Vagina (tissue), 2 donors: Measurements from ENCODE around the gene GLCCI1. TPM values are rescaled to one million over a fixed set of nuclear protein-coding genes. Genes with fewer than 3 reads are reported as not detected.

Source experiments
- DNase-seq, 2 donors: peaks; one replicate each; pipeline ENCODE4 v3.0.0-alpha.2; 2017; ENCODE audit errors: extremely low spot score in 2 of 2
- H3K27ac ChIP-seq: fragments of 200-600 bp; sonication (generic); one replicate; pipeline ENCODE4 v1.5.1; 2019
- H3K27me3 ChIP-seq: fragments of 200-600 bp; sonication (generic); one replicate; pipeline ENCODE4 v1.5.1; 2019
- H3K36me3 ChIP-seq, 2 donors: fragments of 200-600 bp; sonication (generic); one replicate each; pipeline ENCODE4 v1.5.1; 2017 to 2019
- H3K4me1 ChIP-seq: fragments of 200-600 bp; sonication (generic); one replicate; pipeline ENCODE4 v1.5.1; 2019
- H3K4me3 ChIP-seq, 2 donors: fragments of 200-600 bp; sonication (generic); 1 replicate in 1 of 2; 2 replicates in 1 of 2; pipeline ENCODE4 v1.5.1; 2016 to 2019
- H3K9me3 ChIP-seq: fragments of 200-600 bp; sonication (generic); one replicate; pipeline ENCODE4 v1.5.1; 2019
- CTCF ChIP-seq, 3 experiments: fragments of 450-650 bp in 2 of 3; fragments of 200-600 bp in 1 of 3; sonication (generic) in 1 of 3; IDR thresholded peaks; one replicate each; pipeline ENCODE4 v1.5.1; 2017 to 2019; ENCODE audit warnings: antibody characterized with exemption in 3 of 3, mild to moderate bottlenecking in 2 of 3, moderate library complexity in 2 of 3
- POLR2A ChIP-seq, 2 donors: fragments of 450-650 bp; IDR thresholded peaks; one replicate each; pipeline ENCODE4 v1.6.1; 2017; ENCODE audit warnings: antibody characterized with exemption in 2 of 2, mild to moderate bottlenecking in 2 of 2, moderate library complexity in 2 of 2
- POLR2AphosphoS5 ChIP-seq, 2 donors: sonication (generic); formaldehyde crosslinking; IDR thresholded peaks; one replicate each; pipeline ENCODE4 v1.9.0; 2017; ENCODE audit warnings: antibody characterized with exemption in 2 of 2, mild to moderate bottlenecking in 2 of 2, low read depth in 1 of 2; ENCODE audit not compliant: insufficient read depth in 1 of 2
- intact Hi-C: fragments of 100-400 bp; cut with DNase I; formaldehyde crosslinking; loops from one replicate; pipeline ENCODE4 v1.15.1; 2023
- total RNA-seq: library from RNA; depleted of rRNA; stranded (reverse); fragments of >200 nt; gene quantifications from one replicate; pipeline ENCODE4 v1.2.3, GENCODE V29; 2016

Gene GLCCI1
- total RNA-seq, 1 donor from 2014 or later = 9.1 TPM

- TF ChIP-seq POLR2A (IDR thresholded peaks at IDR 0.05) (no peak), CTCF (IDR thresholded peaks at IDR 0.05) (no peak), POLR2AphosphoS5 (IDR thresholded peaks at IDR 0.05; ENCODE audit: insufficient read depth in 1 of 2, low read depth in 1 of 2) (no peak)
- H3K36me3 ChIP-seq = no peaks in the 10 kb centered on the region
- H3K4me3 ChIP-seq = no peak overlapping the region
- H3K9me3 ChIP-seq = no peaks in the 10 kb centered on the region
- peaks cover 15% of the 10 kb centered on the region for H3K4me1 ChIP-seq
- H3K27me3 ChIP-seq = no peaks in the 10 kb centered on the region
- DNase-seq = no peak
- H3K27ac ChIP-seq = no peak overlapping the region
- intact Hi-C loops = no loop called here
Observed at GRCh38 chr7:7972922-7973594, 4.5 kb downstream of the GLCCI1 start.

- DNase-seq = no peak
- H3K9me3 ChIP-seq = no peaks in the 10 kb centered on the region
- H3K27ac ChIP-seq = no peak overlapping the region
- no peak overlapping the region for H3K4me3 ChIP-seq
- no peaks in the 10 kb centered on the region for H3K27me3 ChIP-seq
- TF ChIP-seq POLR2A (IDR thresholded peaks at IDR 0.05) (no peak), POLR2AphosphoS5 (IDR thresholded peaks at IDR 0.05; ENCODE audit: insufficient read depth in 1 of 2, low read depth in 1 of 2) (no peak), CTCF (IDR thresholded peaks at IDR 0.05) (no peak)
- H3K36me3 ChIP-seq = no peaks in the 10 kb centered on the region
- intact Hi-C loops = no loop called here
- H3K4me1 ChIP-seq = peaks cover 9% of the 10 kb centered on the region
Observed at GRCh38 chr7:7976677-7977076, 8.1 kb downstream of the GLCCI1 start.

- DNase-seq = no peak
- Histone ChIP-seq H3K9me3 (no peaks in the 10 kb centered on the region), H3K4me3 (no peak overlapping the region), H3K4me1 (peaks cover 7% of the 10 kb centered on the region), H3K27ac (no peak overlapping the region), H3K27me3 (no peaks in the 10 kb centered on the region), H3K36me3 (no peaks in the 10 kb centered on the region)
- no peak for TF ChIP-seq POLR2A (IDR thresholded peaks at IDR 0.05)
- no peak for TF ChIP-seq CTCF (IDR thresholded peaks at IDR 0.05)
- no peak for TF ChIP-seq POLR2AphosphoS5 (IDR thresholded peaks at IDR 0.05; ENCODE audit: insufficient read depth in 1 of 2, low read depth in 1 of 2)
- intact Hi-C loops = no loop called here
Observed at GRCh38 chr7:7977774-7978173, 9.2 kb downstream of the GLCCI1 start.

GRCh38 chr7:7978860-7979259 lies 10.3 kb downstream of the GLCCI1 start:
- no peak for DNase-seq
- Histone ChIP-seq H3K4me1 (peaks cover 7% of the 10 kb centered on the region), H3K9me3 (no peaks in the 10 kb centered on the region), H3K27ac (no peak overlapping the region), H3K4me3 (no peak overlapping the region), H3K27me3 (no peaks in the 10 kb centered on the region), H3K36me3 (no peaks in the 10 kb centered on the region)
- intact Hi-C loops = no loop called here
- TF ChIP-seq POLR2A (IDR thresholded peaks at IDR 0.05) (no peak), POLR2AphosphoS5 (IDR thresholded peaks at IDR 0.05; ENCODE audit: insufficient read depth in 1 of 2, low read depth in 1 of 2) (no peak), CTCF (IDR thresholded peaks at IDR 0.05) (no peak)

- no peak for DNase-seq
- Histone ChIP-seq H3K4me3 (no peak overlapping the region), H3K27me3 (no peaks in the 10 kb centered on the region), H3K9me3 (no peaks in the 10 kb centered on the region), H3K27ac (no peak overlapping the region), H3K36me3 (no peaks in the 10 kb centered on the region), H3K4me1 (peaks cover 7% of the 10 kb centered on the region)
- intact Hi-C loops = no loop called here
- TF ChIP-seq POLR2A (IDR thresholded peaks at IDR 0.05) = no peak
- no peak for TF ChIP-seq POLR2AphosphoS5 (IDR thresholded peaks at IDR 0.05; ENCODE audit: insufficient read depth in 1 of 2, low read depth in 1 of 2)
- TF ChIP-seq CTCF (IDR thresholded peaks at IDR 0.05) = no peak
Observed at GRCh38 chr7:7979558-7979957, 11.0 kb downstream of the GLCCI1 start.
